Fibroblast of gingiva (primary cell): ENCODE results near the gene TMEM98.
"Not testable (repeated sequence)": the region's sequence is repeated elsewhere in the genome, so short reads cannot be mapped to it uniquely, and the experiment has no call there.

Experiments
- DNase-seq: peaks from one replicate; pipeline ENCODE4 v3.0.0-alpha.2; 2011; ENCODE audit warnings: low read depth

Gene TMEM98

DNA sequence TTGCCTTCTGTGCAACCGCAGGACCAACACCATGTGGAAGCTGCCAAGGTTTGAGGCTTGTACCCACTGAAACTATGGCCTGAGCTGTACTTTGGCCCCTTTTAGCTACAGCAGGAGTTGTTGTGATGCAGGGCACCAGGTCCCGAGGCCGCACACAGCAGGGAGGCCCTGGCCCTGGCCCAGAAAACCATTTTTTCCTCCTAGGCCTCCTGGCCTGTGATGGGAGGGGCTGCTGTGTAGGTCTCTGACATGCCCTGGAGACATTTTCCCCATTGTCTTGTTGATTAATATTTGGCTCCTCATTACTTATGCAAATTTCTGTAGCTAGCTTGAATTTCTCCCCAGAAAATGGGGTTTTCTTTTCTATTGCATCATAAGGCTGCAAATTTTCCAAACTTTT lies 53.7 kb downstream of the TMEM98 start:
- DNase-seq = not testable (repeated sequence)

DNA sequence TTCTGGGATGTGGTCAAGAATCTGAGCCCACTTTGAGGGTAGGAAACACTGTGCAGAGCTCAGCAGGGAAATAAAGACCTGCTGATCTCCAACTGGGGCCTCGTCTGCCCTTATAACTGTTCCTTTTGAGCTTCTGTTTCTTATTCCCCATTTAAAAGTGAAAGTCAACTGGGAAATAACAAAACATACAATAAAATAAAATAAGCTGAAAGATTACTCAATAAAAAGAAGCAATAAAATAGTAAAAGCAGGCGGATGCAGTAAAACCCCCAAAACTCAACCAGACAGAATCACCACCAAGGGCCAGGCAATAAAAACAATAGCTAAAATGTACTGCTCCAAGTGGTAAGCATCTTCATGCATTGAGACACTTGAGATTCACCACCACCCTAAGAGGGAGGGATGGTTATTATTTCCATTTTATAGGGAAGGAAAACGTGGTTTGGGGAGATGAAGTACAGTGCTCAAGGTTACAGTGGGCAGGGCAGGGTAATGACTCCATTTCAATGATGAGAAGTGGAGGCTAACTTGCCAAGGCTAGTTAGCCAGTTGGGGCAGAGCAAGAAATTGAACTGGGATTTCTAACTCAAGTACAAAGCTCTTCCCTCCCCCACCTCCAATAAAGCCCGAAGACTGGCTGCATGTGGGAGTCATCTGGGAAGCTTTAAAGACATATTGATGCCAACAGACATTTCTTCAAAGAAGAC lies 57.2 kb downstream of the TMEM98 start:
- no peak for DNase-seq

- not testable (repeated sequence) for DNase-seq
Measured at GRCh38 chr17:32987453-32987805, 59.5 kb downstream of the TMEM98 start.

DNA sequence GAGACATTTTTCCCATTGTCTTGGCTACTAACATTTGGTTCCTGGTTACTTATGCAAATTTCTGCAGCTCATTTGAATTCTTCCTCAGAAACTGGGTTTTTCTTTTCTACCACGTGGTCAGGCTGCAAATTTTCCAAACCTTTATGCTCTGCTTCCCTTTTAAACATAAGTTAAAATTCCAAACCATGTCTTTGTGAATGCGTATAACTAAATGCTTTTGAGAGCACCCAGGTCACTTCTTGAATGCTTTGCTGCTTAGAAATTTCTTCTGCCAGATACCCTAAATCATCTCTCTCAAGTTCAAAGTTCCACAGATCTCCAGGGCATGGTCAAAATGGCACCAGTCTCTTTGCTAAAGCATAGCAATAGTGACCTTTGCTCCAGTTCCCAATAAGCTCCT lies 59.9 kb downstream of the TMEM98 start:
- not testable (repeated sequence) for DNase-seq

- DNase-seq = no peak
Measured at GRCh38 chr17:32988481-32989101, 60.6 kb downstream of the TMEM98 start.

DNA sequence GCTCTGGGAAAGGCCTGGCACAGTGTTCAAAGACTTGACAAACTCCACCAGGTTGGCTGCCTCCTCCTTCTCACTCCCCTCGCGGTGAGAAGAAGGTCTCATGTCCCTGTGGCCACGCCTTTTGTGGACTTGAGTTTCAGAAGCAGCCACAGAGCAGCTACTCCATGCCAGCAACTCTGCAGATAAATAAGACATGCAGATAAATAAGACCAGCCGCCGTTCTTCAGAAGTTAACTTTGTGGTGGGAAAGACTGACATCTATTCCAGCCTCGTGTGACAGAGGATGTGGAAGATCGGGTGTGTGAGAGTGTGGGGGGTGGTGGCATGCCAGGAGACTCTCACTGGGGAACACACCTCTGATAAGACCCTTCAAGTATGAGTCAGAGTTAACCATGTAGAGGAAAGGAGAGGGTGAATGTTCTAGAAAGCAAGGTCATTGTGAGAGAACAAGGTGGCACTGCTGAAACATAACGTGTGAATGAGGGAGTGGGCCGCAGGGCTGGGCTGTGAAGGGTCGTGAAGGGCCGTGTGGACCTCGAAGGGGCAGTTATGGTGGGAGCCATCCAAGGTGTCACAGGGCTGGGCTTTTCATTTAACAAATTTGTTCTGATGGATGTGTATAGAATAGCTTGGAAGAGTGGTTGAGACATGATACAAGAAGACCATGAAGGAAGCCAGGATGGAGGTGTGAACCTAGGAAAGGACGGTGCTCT lies 64.5 kb downstream of the TMEM98 start:
- DNase-seq = no peak

DNA sequence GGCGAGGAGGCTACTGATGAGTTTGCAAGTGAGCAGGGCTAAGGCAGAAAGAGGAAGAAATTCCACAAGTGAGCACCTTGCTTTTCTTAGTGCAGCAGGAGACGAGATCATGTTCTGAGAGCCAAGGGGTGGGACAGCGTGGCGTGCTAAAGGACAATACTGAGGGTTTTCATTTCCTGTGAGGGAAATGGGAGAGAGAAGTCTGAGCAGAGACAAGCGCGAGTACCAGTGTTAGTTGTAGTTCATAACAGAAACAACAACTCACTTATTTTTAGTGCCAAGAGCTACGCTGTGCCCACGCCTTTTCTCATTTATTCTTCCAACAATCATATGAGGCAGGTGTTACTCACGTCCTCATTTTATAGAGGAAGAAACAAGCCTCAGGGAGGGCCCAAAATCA lies 66.0 kb downstream of the TMEM98 start:
- no peak for DNase-seq
